ENCODE measurements around the gene VAV3.

- no peak for TF ChIP-seq CTCF (IDR thresholded peaks at IDR 0.05; ENCODE audit: insufficient read depth, low read length)
- no peak for TF ChIP-seq POLR2AphosphoS5 (IDR thresholded peaks at IDR 0.05; ENCODE audit: low read depth)
- no peak for TF ChIP-seq GABPA (IDR thresholded peaks at IDR 0.05; ENCODE audit: low read depth)
- TF ChIP-seq, protein P1, sequence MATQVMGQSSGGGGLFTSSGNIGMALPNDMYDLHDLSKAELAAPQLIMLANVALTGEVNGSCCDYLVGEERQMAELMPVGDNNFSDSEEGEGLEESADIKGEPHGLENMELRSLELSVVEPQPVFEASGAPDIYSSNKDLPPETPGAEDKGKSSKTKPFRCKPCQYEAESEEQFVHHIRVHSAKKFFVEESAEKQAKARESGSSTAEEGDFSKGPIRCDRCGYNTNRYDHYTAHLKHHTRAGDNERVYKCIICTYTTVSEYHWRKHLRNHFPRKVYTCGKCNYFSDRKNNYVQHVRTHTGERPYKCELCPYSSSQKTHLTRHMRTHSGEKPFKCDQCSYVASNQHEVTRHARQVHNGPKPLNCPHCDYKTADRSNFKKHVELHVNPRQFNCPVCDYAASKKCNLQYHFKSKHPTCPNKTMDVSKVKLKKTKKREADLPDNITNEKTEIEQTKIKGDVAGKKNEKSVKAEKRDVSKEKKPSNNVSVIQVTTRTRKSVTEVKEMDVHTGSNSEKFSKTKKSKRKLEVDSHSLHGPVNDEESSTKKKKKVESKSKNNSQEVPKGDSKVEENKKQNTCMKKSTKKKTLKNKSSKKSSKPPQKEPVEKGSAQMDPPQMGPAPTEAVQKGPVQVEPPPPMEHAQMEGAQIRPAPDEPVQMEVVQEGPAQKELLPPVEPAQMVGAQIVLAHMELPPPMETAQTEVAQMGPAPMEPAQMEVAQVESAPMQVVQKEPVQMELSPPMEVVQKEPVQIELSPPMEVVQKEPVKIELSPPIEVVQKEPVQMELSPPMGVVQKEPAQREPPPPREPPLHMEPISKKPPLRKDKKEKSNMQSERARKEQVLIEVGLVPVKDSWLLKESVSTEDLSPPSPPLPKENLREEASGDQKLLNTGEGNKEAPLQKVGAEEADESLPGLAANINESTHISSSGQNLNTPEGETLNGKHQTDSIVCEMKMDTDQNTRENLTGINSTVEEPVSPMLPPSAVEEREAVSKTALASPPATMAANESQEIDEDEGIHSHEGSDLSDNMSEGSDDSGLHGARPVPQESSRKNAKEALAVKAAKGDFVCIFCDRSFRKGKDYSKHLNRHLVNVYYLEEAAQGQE (IDR thresholded peaks at IDR 0.05; ENCODE audit: insufficient replicate concordance, low read depth): no peak
- TF ChIP-seq SPI1 (IDR thresholded peaks at IDR 0.05; ENCODE audit: borderline replicate concordance, low read depth): no peak
Measured at GRCh38 chr1:107687849-107688753, 276.9 kb downstream of the VAV3 start.
